SK-N-SH (cell line): ENCODE measurements around the gene CLTCL1. TPM values are rescaled to one million over a fixed set of nuclear protein-coding genes. Genes with fewer than 3 reads are reported as not detected.

ENCODE experiments used
- CTCF ChIA-PET: fragments of 300-600, 350-600 bp; formaldehyde crosslinking; extraction: SDS; loops from one replicate; lab custom pipeline; 2021; lab: Yijun Ruan, JAX
- POLR2A ChIA-PET: fragments of 350-600 bp; sonication (Branson Sonifier 250); formaldehyde crosslinking; extraction: SDS; loops from one replicate; lab custom pipeline; 2020; ENCODE audit warnings: antibody characterized with exemption, inconsistent platforms; lab: Yijun Ruan, JAX
- DNase-seq: peaks from one replicate; pipeline ENCODE4 v3.0.0; 2012
- H2AFZ ChIP-seq: fragments of 200-600 bp; sonication (generic); 2 replicates; pipeline ENCODE4 v1.8.1; 2016; ENCODE audit warnings: antibody characterized with exemption, mild to moderate bottlenecking, low read depth
- H3F3A ChIP-seq: fragments of 200-600 bp; sonication (generic); replicated peaks from 2 replicates; pipeline ENCODE3; 2016; ENCODE audit warnings: antibody characterized with exemption, mild to moderate bottlenecking; ENCODE audit not compliant: insufficient read depth
- H3K27ac ChIP-seq, 2 experiments: fragments of 200-500 bp in 1 of 2; fragments of 200-600 bp in 1 of 2; sonication (Bioruptor generic) in 1 of 2; sonication (generic), shearing (Covaris generic) in 1 of 2; 2 replicates each; pipeline versions ENCODE4 v1.5.1 to v1.6.1; 2014 to 2016; ENCODE audit warnings: low read depth in 2 of 2, inconsistent platforms in 1 of 2, low read length in 1 of 2, mild to moderate bottlenecking in 1 of 2, mixed read lengths in 1 of 2
- H3K27me3 ChIP-seq: fragments of 200-600 bp; sonication (generic), shearing (Covaris generic); 2 replicates; pipeline ENCODE4 v1.6.1; 2016; ENCODE audit warnings: mixed run types; ENCODE audit not compliant: insufficient read depth
- H3K36me3 ChIP-seq, 2 experiments: fragments of 200-500 bp in 1 of 2; fragments of 200-600 bp in 1 of 2; sonication (Bioruptor generic) in 1 of 2; sonication (generic) in 1 of 2; replicated peaks in 1 of 2; 2 replicates each; pipeline versions ENCODE3 to v1.5.1; 2014 to 2016; ENCODE audit warnings: low read length in 1 of 2, mild to moderate bottlenecking in 1 of 2; ENCODE audit not compliant: insufficient read depth in 2 of 2, control insufficient read depth in 1 of 2
- H3K4me1 ChIP-seq, 2 experiments: fragments of 200-500 bp in 1 of 2; fragments of 200-600 bp in 1 of 2; sonication (Bioruptor generic) in 1 of 2; sonication (generic), shearing (Covaris generic) in 1 of 2; 2 replicates each; pipeline versions ENCODE4 v1.5.1 to v1.6.1; 2014 to 2016; ENCODE audit warnings: low read depth in 1 of 2, low read length in 1 of 2, mixed run types in 1 of 2; ENCODE audit not compliant: insufficient read depth in 2 of 2, control insufficient read depth in 1 of 2
- H3K4me2 ChIP-seq: fragments of 200-600 bp; sonication (generic), shearing (Covaris generic); 2 replicates; pipeline ENCODE4 v1.6.1; 2017; ENCODE audit warnings: mixed run types
- H3K4me3 ChIP-seq, 2 experiments: fragments of 200-500 bp in 1 of 2; fragments of 200-600 bp in 1 of 2; sonication (Bioruptor generic) in 1 of 2; sonication (generic), shearing (Covaris generic) in 1 of 2; 2 replicates each; pipeline versions ENCODE4 v1.5.1 to v1.8.1; 2014 to 2016; ENCODE audit warnings: low read depth in 2 of 2, inconsistent platforms in 1 of 2, low read length in 1 of 2, mild to moderate bottlenecking in 1 of 2, mixed read lengths in 1 of 2, moderate library complexity in 1 of 2
- H3K79me2 ChIP-seq: fragments of 200-600 bp; sonication (generic); 2 replicates; pipeline ENCODE4 v1.8.1; 2017; ENCODE audit warnings: mild to moderate bottlenecking; ENCODE audit not compliant: insufficient read depth
- H3K9ac ChIP-seq: fragments of 200-600 bp; sonication (generic); 2 replicates; pipeline ENCODE4 v1.6.1; 2017; ENCODE audit warnings: mixed run types
- H3K9me2 ChIP-seq: fragments of 200-600 bp; sonication (generic); 2 replicates; pipeline ENCODE4 v1.6.1; 2017; ENCODE audit warnings: mixed run types
- H3K9me3 ChIP-seq: fragments of 200-600 bp; sonication (generic); 2 replicates; pipeline ENCODE4 v1.6.1; 2017; ENCODE audit warnings: mixed run types, mild to moderate bottlenecking, moderate library complexity
- H4K20me1 ChIP-seq: fragments of 200-600 bp; sonication (generic); 2 replicates; pipeline ENCODE4 v1.6.1; 2017; ENCODE audit warnings: mild to moderate bottlenecking, mixed run types; ENCODE audit not compliant: insufficient read depth
- ELF1 ChIP-seq: IDR thresholded peaks from 2 replicates; pipeline ENCODE4 v1.4.0; 2012
- FOXJ3 ChIP-seq: sonication (generic); formaldehyde crosslinking; IDR thresholded peaks from 2 replicates; pipeline ENCODE4 v1.5.1; 2020; ENCODE audit warnings: mild to moderate bottlenecking, missing genetic modification reagents
- FOXM1 ChIP-seq: IDR thresholded peaks from 2 replicates; pipeline ENCODE4 v1.4.0; 2012; ENCODE audit warnings: low read depth, mild to moderate bottlenecking
- GATA2 ChIP-seq: sonication (generic); formaldehyde crosslinking; IDR thresholded peaks from 2 replicates; pipeline ENCODE4 v1.5.0; 2020; ENCODE audit warnings: mild to moderate bottlenecking, missing genetic modification reagents
- NFIC ChIP-seq: IDR thresholded peaks from 2 replicates; pipeline ENCODE4 v1.4.0; 2012; ENCODE audit warnings: borderline replicate concordance
- RCOR1 ChIP-seq: fragments of 150-350 bp; IDR thresholded peaks from 2 replicates; pipeline ENCODE4 v1.6.1; 2017; ENCODE audit warnings: antibody characterized with exemption, low read length
- RFX5 ChIP-seq: IDR thresholded peaks from 2 replicates; pipeline ENCODE4 v1.6.1; 2012; ENCODE audit warnings: mild to moderate bottlenecking, improper control_type of control experiment, low read length
- SIN3A ChIP-seq: IDR thresholded peaks from 2 replicates; pipeline ENCODE4 v1.6.1; 2012; ENCODE audit warnings: low read depth, mild to moderate bottlenecking, low read length, moderate library complexity, borderline replicate concordance
- SMC3 ChIP-seq: IDR thresholded peaks from 2 replicates; pipeline ENCODE4 v1.6.1; 2012; ENCODE audit warnings: low read depth, low read length, improper control_type of control experiment
- WGBS: methylation state at CpG from one replicate; pipeline ENCODE4 v1.1.6; 2017; ENCODE audit warnings: low lambda C conversion rate; 5-methylcytosine and 5-hydroxymethylcytosine counted together
- polyA plus RNA-seq, 3 experiments: library from polyadenylated mRNA; depleted of rRNA; stranded (reverse); fragments of >200 nt; gene quantifications; 2 replicates each; pipeline ENCODE4 v1.2.3, GENCODE V29; 2012
- TF ChIP-seq, protein P1 (sequence below): fragments of 150-350 bp; IDR thresholded peaks from 2 replicates; pipeline ENCODE4 v1.6.1; 2016; ENCODE audit warnings: mild to moderate bottlenecking, low read depth, low read length

Gene CLTCL1
- polyA plus RNA-seq, 1 of the 3 experiments (the other 2 are of a cell fraction), result 6.7 TPM

DNA sequence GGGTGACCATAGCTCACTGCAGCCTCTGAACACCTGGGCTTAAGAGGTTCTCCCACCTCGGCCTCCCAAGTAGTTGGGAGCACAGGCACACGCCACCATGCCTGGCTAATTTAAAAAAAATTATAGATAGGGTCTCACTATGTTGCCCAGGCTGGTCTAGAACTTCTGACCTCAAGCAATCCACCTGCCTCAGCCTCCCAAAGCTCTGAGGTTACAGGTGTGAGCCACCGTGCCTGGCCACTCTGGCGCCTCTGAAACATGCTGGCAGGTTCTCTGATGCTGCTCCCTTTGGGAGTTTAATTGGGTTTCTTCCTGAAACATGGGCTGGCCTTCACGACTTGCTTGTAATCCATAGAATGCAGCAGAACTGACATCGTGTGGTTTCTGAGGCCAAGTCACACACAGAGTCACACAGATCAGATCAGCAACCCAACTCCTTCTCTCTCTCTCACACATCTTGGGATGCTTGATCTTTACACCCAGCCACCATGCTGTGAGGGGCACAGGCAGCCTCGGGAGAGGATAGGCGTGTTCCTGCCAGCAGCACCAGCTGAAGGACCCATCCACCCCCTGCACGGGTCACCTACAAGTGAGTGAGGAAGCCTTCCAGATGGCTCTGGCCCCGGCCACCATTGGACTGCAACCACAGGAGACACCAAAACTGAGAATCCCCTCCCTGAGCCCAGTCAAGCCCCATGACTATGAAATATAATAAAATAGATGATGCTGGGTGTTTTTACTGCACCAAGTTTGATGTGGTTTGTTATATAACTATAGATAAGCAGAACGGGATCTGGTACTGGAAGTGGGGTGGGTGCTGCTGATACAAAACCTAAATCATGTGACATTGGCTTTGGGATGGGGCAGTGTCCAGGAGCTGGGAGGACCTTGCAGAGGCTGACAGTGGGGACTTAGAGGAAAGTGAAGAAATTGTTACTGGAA, 138.3 kb downstream of the CLTCL1 start:
- Histone ChIP-seq H2AFZ (no peak overlapping the region), H4K20me1 (no peaks in the 10 kb centered on the region), H3K4me3 (no peak overlapping the region), H3F3A (no peaks in the 10 kb centered on the region)
- ChIA-PET CTCF (interaction anchor here (1.1 to 1.4 kb wide), 2 partner anchors 9 to 477 kb away, joined by 3 to 4 read pairs; partner anchors contain the start of gene ESS2), POLR2A (no interaction called here)
- DNase-seq, result no peak
- TF ChIP-seq SIN3A (no peak), FOXM1 (no peak), ELF1 (no peak)
- TF ChIP-seq, all 33 proteins: peak for 0
- peaks cover 44% of the 10 kb centered on the region for H3K27me3 ChIP-seq
- no peaks in the 10 kb centered on the region for H3K36me3 ChIP-seq
- no peaks in the 10 kb centered on the region for H3K4me1 ChIP-seq
- 3% methylated on average over 9 of the region's 11 CpGs for whole genome bisulfite sequencing
- no peaks in the 10 kb centered on the region for H3K9me3 ChIP-seq
- H3K9ac ChIP-seq, result no peak overlapping the region
- no peaks in the 10 kb centered on the region for H3K9me2 ChIP-seq
- no peak overlapping the region for H3K27ac ChIP-seq
- H3K79me2 ChIP-seq, result no peaks in the 10 kb centered on the region
- no peak overlapping the region for H3K4me2 ChIP-seq

DNA sequence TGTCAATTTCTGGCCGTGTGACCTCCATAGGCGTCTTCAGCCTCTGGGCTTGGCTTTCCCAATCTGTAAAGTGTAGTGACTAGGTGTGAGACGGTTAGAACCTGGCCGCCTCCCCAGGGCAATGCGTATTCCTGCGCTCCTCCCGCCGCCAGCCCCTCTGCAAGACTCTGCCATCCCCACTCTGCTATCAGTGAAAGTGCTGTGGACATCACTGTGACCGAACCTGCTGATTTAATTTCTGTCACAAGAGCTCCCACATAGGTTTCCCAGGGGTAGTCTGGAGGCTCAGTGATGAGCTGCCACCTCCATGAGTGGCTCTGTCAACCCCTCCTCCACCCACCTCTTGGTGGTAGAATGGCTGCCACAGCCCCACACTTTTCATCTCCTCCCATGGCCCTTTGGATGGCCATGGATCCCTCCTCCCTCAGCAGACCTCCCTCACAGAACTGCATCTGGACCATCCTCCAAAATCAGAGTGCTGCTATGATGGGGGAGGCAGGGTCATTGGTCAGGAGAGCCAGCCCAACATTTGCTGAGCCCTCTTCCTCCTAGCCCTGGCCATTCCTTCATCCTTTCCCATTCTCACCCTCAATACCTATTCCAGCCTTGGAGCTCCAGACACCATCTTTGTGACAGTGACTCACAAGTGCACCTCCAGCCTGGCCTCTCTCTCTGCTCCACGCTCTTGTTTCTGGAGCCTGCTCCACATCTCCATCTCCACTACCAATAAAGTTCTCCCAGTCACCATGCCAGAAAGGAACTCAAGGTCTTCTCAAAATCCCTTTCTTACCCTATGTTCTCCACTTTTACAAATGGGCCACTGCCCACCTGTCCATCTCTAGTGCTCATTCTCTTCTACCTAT, 140.0 kb downstream of the CLTCL1 start:
- ChIA-PET CTCF (interaction anchor here (1.2 kb wide), 1 partner anchor 478 kb away, joined by 4 read pairs; no protein-coding TSS in a partner anchor), POLR2A (no interaction called here)
- Histone ChIP-seq H3K9me2 (no peaks in the 10 kb centered on the region), H3K4me1 (no peaks in the 10 kb centered on the region), H3K4me3 (no peak overlapping the region), H3K9ac (no peak overlapping the region), H3K27ac (no peak overlapping the region), H3K27me3 (peaks cover 61% of the 10 kb centered on the region), H2AFZ (no peak overlapping the region), H3K4me2 (no peak overlapping the region), H3K36me3 (no peaks in the 10 kb centered on the region), H3K9me3 (no peaks in the 10 kb centered on the region), H3F3A (no peaks in the 10 kb centered on the region), H3K79me2 (no peaks in the 10 kb centered on the region), H4K20me1 (no peaks in the 10 kb centered on the region)
- no peak for DNase-seq
- TF ChIP-seq GATA2 (CRISPR knock-in tag), result no peak
- TF ChIP-seq, protein P1, sequence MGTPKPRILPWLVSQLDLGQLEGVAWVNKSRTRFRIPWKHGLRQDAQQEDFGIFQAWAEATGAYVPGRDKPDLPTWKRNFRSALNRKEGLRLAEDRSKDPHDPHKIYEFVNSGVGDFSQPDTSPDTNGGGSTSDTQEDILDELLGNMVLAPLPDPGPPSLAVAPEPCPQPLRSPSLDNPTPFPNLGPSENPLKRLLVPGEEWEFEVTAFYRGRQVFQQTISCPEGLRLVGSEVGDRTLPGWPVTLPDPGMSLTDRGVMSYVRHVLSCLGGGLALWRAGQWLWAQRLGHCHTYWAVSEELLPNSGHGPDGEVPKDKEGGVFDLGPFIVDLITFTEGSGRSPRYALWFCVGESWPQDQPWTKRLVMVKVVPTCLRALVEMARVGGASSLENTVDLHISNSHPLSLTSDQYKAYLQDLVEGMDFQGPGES, result no peak
- TF ChIP-seq SMC3, result no peak
- no peak for TF ChIP-seq FOXJ3
- no peak for TF ChIP-seq RFX5
- no peak for TF ChIP-seq RCOR1
- TF ChIP-seq NFIC, result no peak
- WGBS, result 39% methylated on average over 10 of the region's 10 CpGs
